H1 (cell line): Measurements from ENCODE around the gene COA1. TPM values are rescaled to one million over a fixed set of nuclear protein-coding genes. Genes with fewer than 3 reads are reported as not detected.

ENCODE experiments used
- CTCF ChIA-PET: fragments of 300-600 bp; sonication (Branson Sonifier 250); formaldehyde crosslinking; loops from one replicate; lab custom pipeline; 2021; ENCODE audit not compliant: partially characterized antibody; lab: Charles Lee
- POLR2A ChIA-PET: fragments of 300-600 bp; sonication (Branson Sonifier 250); formaldehyde crosslinking; loops from one replicate; lab custom pipeline; 2021; ENCODE audit warnings: inconsistent platforms; ENCODE audit not compliant: partially characterized antibody; lab: Charles Lee
- DNase-seq, 2 experiments: peaks; one replicate each; pipeline versions ENCODE4 v3.0.0 to v3.0.0-alpha.2; 2010 to 2022; ENCODE audit warnings: low spot score in 2 of 2, low read depth in 1 of 2, mixed read lengths in 1 of 2
- FAIRE-seq: peaks from 2 replicates; lab custom pipeline; 2011; peaks lifted over from hg19 to GRCh38; lab: Jason Lieb, UNC
- H2AFZ ChIP-seq: 2 replicates; pipeline ENCODE4 v1.8.1; 2012; ENCODE audit warnings: low read length, inconsistent platforms
- H2AK5ac ChIP-seq: 2 replicates; pipeline ENCODE4 v1.6.1; 2013; ENCODE audit warnings: low read depth, low read length
- H2BK120ac ChIP-seq: replicated peaks from 2 replicates; pipeline ENCODE3; 2013; ENCODE audit warnings: low read depth, low read length, inconsistent platforms
- H2BK12ac ChIP-seq: 2 replicates; pipeline ENCODE4 v1.6.1; 2013; ENCODE audit warnings: low read depth, low read length
- H2BK15ac ChIP-seq: 2 replicates; pipeline ENCODE4 v1.6.1; 2013; ENCODE audit warnings: low read length
- H2BK20ac ChIP-seq: 2 replicates; pipeline ENCODE4 v1.6.1; 2013; ENCODE audit warnings: low read length
- H2BK5ac ChIP-seq: 2 replicates; pipeline ENCODE4 v1.6.1; 2013; ENCODE audit warnings: low read depth, low read length
- H3K14ac ChIP-seq: 2 replicates; pipeline ENCODE4 v1.6.1; 2013; ENCODE audit warnings: inconsistent platforms; ENCODE audit not compliant: insufficient read length
- H3K18ac ChIP-seq: 2 replicates; pipeline ENCODE4 v1.6.1; 2013; ENCODE audit warnings: low read length; ENCODE audit errors: extremely low read depth
- H3K23ac ChIP-seq: 2 replicates; pipeline ENCODE4 v1.6.1; 2013; ENCODE audit warnings: inconsistent platforms; ENCODE audit not compliant: insufficient read length
- H3K23me2 ChIP-seq: 2 replicates; pipeline ENCODE4 v1.6.1; 2013; ENCODE audit warnings: low read depth, low read length
- H3K27ac ChIP-seq: 2 replicates; pipeline ENCODE4 v1.6.1; 2011; ENCODE audit warnings: low read depth, low read length, inconsistent platforms
- H3K27me3 ChIP-seq, 4 experiments: replicated peaks in 1 of 4; 1 replicate in 1 of 4; 2 replicates in 3 of 4; pipeline versions ENCODE4 v1.6.1 to v1.8.1; 2011 to 2013; ENCODE audit warnings: low read length in 3 of 4, mild to moderate bottlenecking in 3 of 4, inconsistent platforms in 2 of 4, mixed read lengths in 2 of 4, moderate library complexity in 1 of 4; ENCODE audit not compliant: control insufficient read depth in 3 of 4, insufficient read depth in 3 of 4; ENCODE audit errors: extremely low read depth in 1 of 4
- H3K36me3 ChIP-seq, 4 experiments: 2 replicates each; pipeline versions ENCODE4 v1.6.1 to v1.8.1; 2011 to 2013; ENCODE audit warnings: mild to moderate bottlenecking in 4 of 4, low read length in 3 of 4, moderate library complexity in 2 of 4, control low read depth in 1 of 4, inconsistent platforms in 1 of 4; ENCODE audit not compliant: insufficient read depth in 4 of 4, control insufficient read depth in 2 of 4
- H3K4ac ChIP-seq: replicated peaks from 2 replicates; pipeline ENCODE3; 2013; ENCODE audit warnings: low read length, low read depth, mixed read lengths, inconsistent platforms; ENCODE audit not compliant: insufficient read length
- H3K4me1 ChIP-seq, 4 experiments: replicated peaks in 1 of 4; 1 replicate in 1 of 4; 2 replicates in 3 of 4; pipeline versions ENCODE4 v1.6.1 to v1.8.1; 2011 to 2013; ENCODE audit warnings: low read length in 3 of 4, inconsistent platforms in 2 of 4, mixed read lengths in 1 of 4; ENCODE audit not compliant: insufficient read depth in 4 of 4, control insufficient read depth in 3 of 4
- H3K4me2 ChIP-seq, 2 experiments: 2 replicates each; pipeline versions ENCODE4 v1.6.1 to v1.8.1; 2011 to 2013; ENCODE audit warnings: low read depth in 2 of 2, low read length in 2 of 2, control low read depth in 1 of 2, inconsistent platforms in 1 of 2, mild to moderate bottlenecking in 1 of 2; ENCODE audit not compliant: insufficient read depth in 1 of 2
- H3K4me3 ChIP-seq, 4 experiments: fragments of 200-600, 300-600 bp in 1 of 4; sonication (generic), shearing (Covaris generic), sonication (Bioruptor Twin) in 1 of 4; 2 replicates each; pipeline versions ENCODE4 v1.5.1 to v1.8.1; 2011 to 2016; ENCODE audit warnings: low read length in 4 of 4, low read depth in 3 of 4, control low read depth in 2 of 4, inconsistent platforms in 2 of 4, mild to moderate bottlenecking in 2 of 4, mixed read lengths in 1 of 4, moderate library complexity in 1 of 4; ENCODE audit not compliant: insufficient read depth in 2 of 4; ENCODE audit errors: extremely low read depth in 1 of 4
- H3K56ac ChIP-seq: replicated peaks from 2 replicates; pipeline ENCODE3; 2013; ENCODE audit warnings: low read depth, mild to moderate bottlenecking, mixed read lengths, low read length, inconsistent platforms; ENCODE audit not compliant: insufficient read length
- H3K79me1 ChIP-seq: 2 replicates; pipeline ENCODE4 v1.6.1; 2013; ENCODE audit warnings: low read depth, low read length, control low read depth
- H3K79me2 ChIP-seq, 2 experiments: 2 replicates each; pipeline versions ENCODE4 v1.6.1 to v1.8.1; 2012 to 2013; ENCODE audit warnings: low read length in 2 of 2, mild to moderate bottlenecking in 2 of 2, inconsistent platforms in 1 of 2; ENCODE audit not compliant: insufficient read depth in 2 of 2, control insufficient read depth in 1 of 2
- H3K9ac ChIP-seq, 4 experiments: replicated peaks in 1 of 4; 1 replicate in 1 of 4; 2 replicates in 3 of 4; pipeline versions ENCODE4 v1.6.1 to v1.8.1; 2011 to 2013; ENCODE audit warnings: low read depth in 3 of 4, low read length in 3 of 4, control low read depth in 2 of 4, mild to moderate bottlenecking in 2 of 4, moderate library complexity in 2 of 4, inconsistent platforms in 1 of 4; ENCODE audit errors: extremely low read depth in 1 of 4
- H3K9me3 ChIP-seq, 2 experiments: 2 replicates each; pipeline versions ENCODE4 v1.6.1 to v1.8.1; 2012 to 2013; ENCODE audit warnings: mild to moderate bottlenecking in 2 of 2, moderate library complexity in 2 of 2, control low read depth in 1 of 2, inconsistent platforms in 1 of 2, low read depth in 1 of 2, low read length in 1 of 2, mixed read lengths in 1 of 2; ENCODE audit not compliant: insufficient read depth in 2 of 2
- H4K20me1 ChIP-seq, 2 experiments: replicated peaks in 1 of 2; 2 replicates each; pipeline versions ENCODE3 to v1.8.1; 2011 to 2013; ENCODE audit warnings: inconsistent platforms in 2 of 2, low read length in 2 of 2, mild to moderate bottlenecking in 1 of 2; ENCODE audit not compliant: insufficient read depth in 2 of 2, control insufficient read depth in 1 of 2
- H4K5ac ChIP-seq: 2 replicates; pipeline ENCODE4 v1.6.1; 2013; ENCODE audit warnings: low read length, low read depth, mixed read lengths, inconsistent platforms; ENCODE audit not compliant: insufficient read length
- H4K8ac ChIP-seq: 2 replicates; pipeline ENCODE4 v1.8.0; 2013; ENCODE audit warnings: mild to moderate bottlenecking, moderate library complexity, low read length, inconsistent platforms; ENCODE audit not compliant: insufficient read depth; ENCODE audit errors: extremely low read depth
- H4K91ac ChIP-seq: replicated peaks from 2 replicates; pipeline ENCODE3; 2013; ENCODE audit warnings: low read length, mixed read lengths, inconsistent platforms; ENCODE audit not compliant: insufficient read length
- ATF2 ChIP-seq: IDR thresholded peaks from 2 replicates; pipeline ENCODE4 v1.6.1; 2012; ENCODE audit warnings: low read length, inconsistent platforms
- BACH1 ChIP-seq: IDR thresholded peaks from 2 replicates; pipeline ENCODE4 v1.6.1; 2012; ENCODE audit warnings: low read length, improper control_type of control experiment
- BCL11A ChIP-seq, 2 experiments: IDR thresholded peaks; one replicate each; pipeline ENCODE4 v1.6.1; 2011; ENCODE audit warnings: low read depth in 2 of 2, low read length in 2 of 2, mild to moderate bottlenecking in 2 of 2
- CHD1 ChIP-seq: IDR thresholded peaks from 2 replicates; pipeline ENCODE4 v1.6.1; 2012; ENCODE audit warnings: low read depth, low read length, improper control_type of control experiment
- JUN ChIP-seq: IDR thresholded peaks from 2 replicates; pipeline ENCODE4 v1.6.1; 2011; ENCODE audit warnings: low read depth, mild to moderate bottlenecking, improper control_type of control experiment, low read length
- JUND ChIP-seq: IDR thresholded peaks from 2 replicates; pipeline ENCODE4 v1.6.1; 2011; ENCODE audit warnings: mild to moderate bottlenecking, improper control_type of control experiment, low read length
- NANOG ChIP-seq: IDR thresholded peaks from 2 replicates; pipeline ENCODE4 v1.6.1; 2011; ENCODE audit warnings: low read length, low read depth, mild to moderate bottlenecking, inconsistent platforms; ENCODE audit not compliant: insufficient read depth, poor library complexity, severe bottlenecking
- POLR2AphosphoS5 ChIP-seq: IDR thresholded peaks from 2 replicates; pipeline ENCODE4 v1.6.1; 2011; ENCODE audit warnings: low read depth, low read length
- SIN3A ChIP-seq, 2 experiments: IDR thresholded peaks in 1 of 2; conservative IDR thresholded peaks in 1 of 2; 2 replicates each; pipeline ENCODE4 v1.6.1; 2011 to 2012; ENCODE audit warnings: low read length in 2 of 2, improper control_type of control experiment in 1 of 2, low read depth in 1 of 2, mild to moderate bottlenecking in 1 of 2
- USF2 ChIP-seq: IDR thresholded peaks from 2 replicates; pipeline ENCODE4 v1.6.1; 2011; ENCODE audit warnings: low read length, improper control_type of control experiment
- WGBS, 2 experiments: shearing (Covaris generic) in 1 of 2; methylation state at CpG; one replicate each; pipeline versions ENCODE4 v1.1.6 to v1.1.7; 2013 to 2015; ENCODE audit warnings: low lambda C conversion rate in 2 of 2, mixed read lengths in 2 of 2, inconsistent platforms in 1 of 2, low coverage in 1 of 2, missing lambda C conversion rate in 1 of 2; ENCODE audit not compliant: insufficient replicate concordance in 2 of 2, insufficient coverage in 1 of 2, insufficient read length in 1 of 2; ENCODE audit errors: extremely low coverage in 1 of 2, missing lambda C conversion rate in 1 of 2; 5-methylcytosine and 5-hydroxymethylcytosine counted together
- polyA plus RNA-seq, 7 experiments: library from polyadenylated mRNA; depleted of rRNA in 3 of 7; stranded (reverse) in 5 of 7; unstranded in 2 of 7; fragments of >200 nt in 5 of 7; fragments of 200-250 nt in 2 of 7; gene quantifications; 1 replicate in 5 of 7; 2 replicates in 1 of 7; 4 replicates in 1 of 7; pipeline versions ENCODE4 v1.2.1 to v1.2.3, GENCODE V29; 2011 to 2013; ENCODE audit warnings: missing spikeins in 2 of 7, mixed read lengths in 2 of 7
- total RNA-seq: library from RNA; stranded (reverse); fragmentation: NEBNext Ultra II Directional; extraction: Animal tissue kit (Norgen Biotek cat#: 25700); gene quantifications from 2 replicates; pipeline ENCODE4 v1.2.1, GENCODE V29; 2021

The COA1 gene
- total and polyA plus RNA-seq, 2 of the 8 experiments (the other 6 are each of a cell fraction or from before 2014, with no cell fraction given), result 98.6 to 143 TPM

- no peak overlapping the region for H2BK5ac ChIP-seq
- H2AFZ ChIP-seq, result no peak overlapping the region
- no peak overlapping the region for H2BK20ac ChIP-seq
- ChIA-PET POLR2A (interaction anchor here (0.6 to 1.4 kb wide), 2 partner anchors 89 to 708 kb away, joined by 3 to 6 read pairs; partner anchors contain the start of genes COA1, MRPL32 and PSMA2), CTCF (interaction anchor here (1.1 to 1.5 kb wide), 6 partner anchors 12 to 107 kb away, joined by 3 to 5 read pairs (median 3); partner anchors contain the start of gene STK17A)
- no peak overlapping the region for H2AK5ac ChIP-seq
- H4K91ac ChIP-seq, result no peak overlapping the region
- H3K27ac ChIP-seq, result no peak overlapping the region
- no peak overlapping the region for H2BK12ac ChIP-seq
- H4K8ac ChIP-seq, result no peak overlapping the region
- no peaks in the 10 kb centered on the region for H3K27me3 ChIP-seq
- H3K14ac ChIP-seq, result no peak overlapping the region
- no peak overlapping the region for H3K23ac ChIP-seq
- no peak overlapping the region for H3K4me2 ChIP-seq
- no peak overlapping the region for H2BK120ac ChIP-seq
- H2BK15ac ChIP-seq, result no peak overlapping the region
- H3K4ac ChIP-seq, result no peak overlapping the region
- H4K20me1 ChIP-seq, result no peaks in the 10 kb centered on the region
- H4K5ac ChIP-seq, result no peak overlapping the region
- no peaks in the 10 kb centered on the region for H3K79me2 ChIP-seq
- no peak overlapping the region for H3K18ac ChIP-seq
- H3K79me1 ChIP-seq, result peaks cover 8% of the 10 kb centered on the region
- no peak overlapping the region for H3K9ac ChIP-seq
- no peaks in the 10 kb centered on the region for H3K9me3 ChIP-seq
- H3K36me3 ChIP-seq, result peaks cover 0 to 69% (median 34%) of the 10 kb centered on the region in 4 experiments; a peak in 7 of 8 replicates
- FAIRE-seq (no peak), DNase-seq (no peak)
- no peak overlapping the region for H3K4me3 ChIP-seq
- WGBS, 2 experiments, result 92% methylated on average over 6 of the region's 6 CpGs; no CpG with 5 or more reads in 1 of the 2 experiments
- no peak overlapping the region for H3K56ac ChIP-seq
- H3K23me2 ChIP-seq, result no peaks in the 10 kb centered on the region; the same call in 1 of the 2 replicates
- H3K4me1 ChIP-seq, result no peaks in the 10 kb centered on the region
- TF ChIP-seq NANOG (no peak), USF2 (no peak), CHD1 (no peak), ATF2 (no peak), BACH1 (no peak), JUND (no peak), POLR2AphosphoS5 (no peak), SIN3A (conservative IDR thresholded peaks at IDR 0.05 in 1 of 2, IDR thresholded peaks at IDR 0.05 in 1 of 2; ENCODE audit: low read depth in 1 of 2, low read length in 2 of 2) (no peak), BCL11A (IDR thresholded peaks at IDR 0.05; ENCODE audit: low read depth in 2 of 2, low read length in 2 of 2) (no peak), JUN (no peak)
Measured at GRCh38 chr7:43639858-43640491, 89.3 kb downstream of the COA1 start.
